Stimulated activated CD4-positive, alpha-beta T cell treated with anti-CD3 and anti-CD28 coated beads, Interleukin-15, amount 100 ng/mL, for 48 hours (primary cell): ENCODE results near the gene TOPAZ1.

ENCODE experiments used
- DNase-seq, 2 donors: peaks; one replicate each; pipeline ENCODE4 v3.0.0-alpha.2; 2020; ENCODE audit warnings: low read depth in 2 of 2

The TOPAZ1 gene

GRCh38 chr3:44242721-44243120 is 1.0 kb downstream of the TOPAZ1 start:
- DNase-seq: no peak

GRCh38 chr3:44248152-44248551 is 6.5 kb downstream of the TOPAZ1 start:
- DNase-seq: no peak

- DNase-seq: no peak
Observed at GRCh38 chr3:44252332-44252959, 10.8 kb downstream of the TOPAZ1 start.

GRCh38 chr3:44259404-44259803 is 17.7 kb downstream of the TOPAZ1 start:
- DNase-seq: no peak

GRCh38 chr3:44264146-44264545 is 22.5 kb downstream of the TOPAZ1 start:
- DNase-seq: no peak

GRCh38 chr3:44265815-44266214 is 24.1 kb downstream of the TOPAZ1 start:
- no peak for DNase-seq

- DNase-seq: no peak
Observed at GRCh38 chr3:44272191-44272590, 30.5 kb downstream of the TOPAZ1 start.

GRCh38 chr3:44277925-44278324 is 36.2 kb downstream of the TOPAZ1 start:
- DNase-seq: no peak

GRCh38 chr3:44280077-44280476 is 38.4 kb downstream of the TOPAZ1 start:
- DNase-seq: no peak

GRCh38 chr3:44280631-44281030 is 38.9 kb downstream of the TOPAZ1 start:
- no peak for DNase-seq

- no peak for DNase-seq
Observed at GRCh38 chr3:44284949-44285348, 43.3 kb downstream of the TOPAZ1 start.

- no peak for DNase-seq
Observed at GRCh38 chr3:44289882-44290462, 48.3 kb downstream of the TOPAZ1 start.

- no peak for DNase-seq
Observed at GRCh38 chr3:44292276-44292675, 50.6 kb downstream of the TOPAZ1 start.

GRCh38 chr3:44292947-44293346 is 51.3 kb downstream of the TOPAZ1 start:
- DNase-seq: no peak

GRCh38 chr3:44297255-44297654 is 55.6 kb downstream of the TOPAZ1 start:
- no peak for DNase-seq

GRCh38 chr3:44301746-44302145 is 60.1 kb downstream of the TOPAZ1 start:
- DNase-seq: no peak

GRCh38 chr3:44309500-44309899 is 67.8 kb downstream of the TOPAZ1 start:
- no peak for DNase-seq

- no peak for DNase-seq
Observed at GRCh38 chr3:44318891-44319311, 77.2 kb downstream of the TOPAZ1 start.

- DNase-seq: no peak
Observed at GRCh38 chr3:44321335-44321734, 79.6 kb downstream of the TOPAZ1 start.

GRCh38 chr3:44323341-44323955 is 81.8 kb downstream of the TOPAZ1 start:
- peak in 1 of 2 donors; percentile 32 for DNase-seq

- DNase-seq: no peak
Observed at GRCh38 chr3:44324584-44324983, 82.9 kb downstream of the TOPAZ1 start.

- no peak for DNase-seq
Observed at GRCh38 chr3:44326019-44326418, 84.3 kb downstream of the TOPAZ1 start.

- no peak for DNase-seq
Observed at GRCh38 chr3:44326515-44326914, 84.8 kb downstream of the TOPAZ1 start.
